DND-41 (cell line): ENCODE results near the gene ZNF235.

Experiments
- ATAC-seq: fragments of 200-7000 bp; cut with Tn5 transposase; 3 replicates; pipeline ENCODE4 v1.9.1; 2021; ENCODE audit warnings: low read depth; ENCODE audit not compliant: insufficient read depth
- DNase-seq: peaks from one replicate; pipeline ENCODE4 v3.0.0-alpha.2; 2020
- H2AFZ ChIP-seq: 2 replicates; pipeline ENCODE4 v1.6.0; 2012; ENCODE audit warnings: low read depth, low read length
- H3K27ac ChIP-seq: 2 replicates; pipeline ENCODE4 v1.5.1; 2012; ENCODE audit warnings: low read length, inconsistent platforms
- H3K27me3 ChIP-seq: fragments of 200-600 bp; sonication (generic); 2 replicates; pipeline ENCODE4 v1.6.0; 2012; ENCODE audit warnings: low read length, mild to moderate bottlenecking, inconsistent platforms; ENCODE audit not compliant: insufficient read depth, poor library complexity
- H3K36me3 ChIP-seq: 2 replicates; pipeline ENCODE4 v1.5.1; 2012; ENCODE audit warnings: low read length, inconsistent platforms; ENCODE audit not compliant: insufficient read depth
- H3K4me1 ChIP-seq: 2 replicates; pipeline ENCODE4 v1.5.1; 2012; ENCODE audit warnings: mild to moderate bottlenecking, low read length; ENCODE audit not compliant: insufficient read depth
- H3K4me2 ChIP-seq: 2 replicates; pipeline ENCODE4 v1.6.0; 2012; ENCODE audit warnings: mild to moderate bottlenecking, moderate library complexity, low read length, inconsistent platforms; ENCODE audit not compliant: insufficient read depth
- H3K4me3 ChIP-seq, 2 experiments: fragments of 200-600 bp in 1 of 2; shearing (Covaris generic) in 1 of 2; 2 replicates each; pipeline ENCODE4 v1.5.1; 2012 to 2016; ENCODE audit warnings: inconsistent platforms in 2 of 2, low read length in 2 of 2, mild to moderate bottlenecking in 2 of 2, low read depth in 1 of 2, moderate library complexity in 1 of 2
- H3K79me2 ChIP-seq: 2 replicates; pipeline ENCODE4 v1.6.0; 2012; ENCODE audit warnings: low read length, inconsistent platforms; ENCODE audit not compliant: insufficient read depth
- H3K9ac ChIP-seq: 2 replicates; pipeline ENCODE4 v1.6.0; 2012; ENCODE audit warnings: low read depth, mild to moderate bottlenecking, inconsistent platforms, low read length, moderate library complexity
- H3K9me3 ChIP-seq: 2 replicates; pipeline ENCODE4 v1.5.1; 2012; ENCODE audit warnings: low read length, moderate library complexity, mild to moderate bottlenecking, inconsistent platforms; ENCODE audit not compliant: insufficient read depth, severe bottlenecking
- H4K20me1 ChIP-seq: 2 replicates; pipeline ENCODE4 v1.6.0; 2012; ENCODE audit warnings: low read length; ENCODE audit not compliant: insufficient read depth
- EZH2 ChIP-seq: IDR thresholded peaks from 3 replicates; pipeline ENCODE4 v1.6.1; 2012; ENCODE audit warnings: borderline replicate concordance, low read depth, mild to moderate bottlenecking, moderate library complexity, low read length, inconsistent platforms; ENCODE audit not compliant: severe bottlenecking
- TF ChIP-seq, protein P1 (sequence below): IDR thresholded peaks from 2 replicates; pipeline ENCODE4 v1.5.1; 2012; ENCODE audit warnings: borderline replicate concordance, low read length, moderate library complexity, mild to moderate bottlenecking; ENCODE audit not compliant: poor library complexity, severe bottlenecking; ENCODE audit errors: extremely low read depth

ZNF235 gene

DNA sequence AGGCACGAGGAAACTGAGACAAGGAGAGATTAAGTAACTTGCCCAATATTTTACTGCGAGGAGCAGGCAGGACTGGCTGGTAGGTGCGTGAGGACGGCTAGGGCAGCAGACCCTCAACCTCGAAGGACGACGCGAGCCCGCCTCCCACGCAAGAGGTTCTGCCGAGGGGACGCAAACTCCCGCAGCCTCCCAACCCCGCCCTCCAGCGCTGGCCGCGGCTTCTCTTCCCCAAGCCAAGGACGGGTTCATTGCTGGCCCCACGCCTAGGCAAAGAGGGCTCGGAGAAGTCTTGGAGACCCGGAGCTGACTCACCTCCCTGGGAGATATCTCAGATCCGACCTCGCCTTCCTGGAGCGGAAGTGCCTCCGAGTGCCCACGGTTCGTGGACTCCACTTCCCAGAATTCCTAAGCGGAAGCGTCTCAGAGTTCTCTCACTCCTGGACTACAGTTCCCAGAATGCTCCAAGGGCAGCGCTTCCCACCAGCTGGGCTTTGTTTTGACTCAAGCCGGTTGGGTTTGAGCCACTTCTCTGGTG is at the start of gene ZNF235:
TSS of gene ZNF235 (minus strand) at position 367 of the 535 bp plus-strand sequence. CDS start 1,621 bp downstream, outside the sequence.
- Histone ChIP-seq H3K4me2 (peak within 1 kb of the TSS; percentile 79), H3K4me3 (peak within 1 kb of the TSS; percentile 43 to 78), H3K27ac (peak within 1 kb of the TSS; percentile 72), H3K27me3 (no peaks in the 10 kb centered on the region), H3K4me1 (peaks cover 18% of the 10 kb centered on the region), H3K9ac (peak within 1 kb of the TSS; percentile 63), H2AFZ (peak within 1 kb of the TSS; percentile 89), H3K36me3 (peaks cover 26% of the 10 kb centered on the region), H4K20me1 (no peaks in the 10 kb centered on the region), H3K9me3 (peaks cover 12% of the 10 kb centered on the region), H3K79me2 (peaks cover 14% of the 10 kb centered on the region)
- TF ChIP-seq, protein P1, sequence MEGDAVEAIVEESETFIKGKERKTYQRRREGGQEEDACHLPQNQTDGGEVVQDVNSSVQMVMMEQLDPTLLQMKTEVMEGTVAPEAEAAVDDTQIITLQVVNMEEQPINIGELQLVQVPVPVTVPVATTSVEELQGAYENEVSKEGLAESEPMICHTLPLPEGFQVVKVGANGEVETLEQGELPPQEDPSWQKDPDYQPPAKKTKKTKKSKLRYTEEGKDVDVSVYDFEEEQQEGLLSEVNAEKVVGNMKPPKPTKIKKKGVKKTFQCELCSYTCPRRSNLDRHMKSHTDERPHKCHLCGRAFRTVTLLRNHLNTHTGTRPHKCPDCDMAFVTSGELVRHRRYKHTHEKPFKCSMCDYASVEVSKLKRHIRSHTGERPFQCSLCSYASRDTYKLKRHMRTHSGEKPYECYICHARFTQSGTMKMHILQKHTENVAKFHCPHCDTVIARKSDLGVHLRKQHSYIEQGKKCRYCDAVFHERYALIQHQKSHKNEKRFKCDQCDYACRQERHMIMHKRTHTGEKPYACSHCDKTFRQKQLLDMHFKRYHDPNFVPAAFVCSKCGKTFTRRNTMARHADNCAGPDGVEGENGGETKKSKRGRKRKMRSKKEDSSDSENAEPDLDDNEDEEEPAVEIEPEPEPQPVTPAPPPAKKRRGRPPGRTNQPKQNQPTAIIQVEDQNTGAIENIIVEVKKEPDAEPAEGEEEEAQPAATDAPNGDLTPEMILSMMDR = no peak
- TF ChIP-seq EZH2 = no peak
- ATAC-seq = peak; percentile 99
- peak; percentile 88 for DNase-seq

DNA sequence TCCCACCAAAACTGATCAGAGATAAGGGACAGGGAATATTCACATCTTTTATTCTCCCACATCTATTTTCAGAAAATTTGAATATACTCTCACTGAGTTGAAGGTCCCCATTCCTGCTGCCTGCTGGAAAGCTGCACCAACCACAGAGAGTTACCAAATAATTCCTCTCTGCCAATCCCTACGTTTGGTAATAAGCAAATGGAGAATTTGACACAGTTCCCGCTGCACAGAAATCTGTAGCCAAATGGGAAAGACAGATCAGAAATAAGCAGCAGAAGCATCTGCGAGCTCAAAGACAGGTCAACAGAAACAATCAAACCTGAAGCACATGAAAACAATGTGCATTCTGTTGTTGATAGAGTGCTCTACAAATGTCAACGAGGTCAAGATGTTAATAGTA is 41.7 kb upstream of the ZNF235 start:
- Histone ChIP-seq H3K9ac (no peak overlapping the region), H3K79me2 (no peaks in the 10 kb centered on the region), H4K20me1 (no peaks in the 10 kb centered on the region), H3K36me3 (no peaks in the 10 kb centered on the region), H3K4me1 (no peaks in the 10 kb centered on the region), H2AFZ (no peak overlapping the region), H3K4me3 (no peak overlapping the region), H3K9me3 (no peaks in the 10 kb centered on the region), H3K27me3 (no peaks in the 10 kb centered on the region), H3K27ac (no peak overlapping the region), H3K4me2 (no peak overlapping the region)
- ATAC-seq (no peak), DNase-seq (no peak)
- TF ChIP-seq, protein P1 = no peak
- TF ChIP-seq EZH2 = no peak

DNA sequence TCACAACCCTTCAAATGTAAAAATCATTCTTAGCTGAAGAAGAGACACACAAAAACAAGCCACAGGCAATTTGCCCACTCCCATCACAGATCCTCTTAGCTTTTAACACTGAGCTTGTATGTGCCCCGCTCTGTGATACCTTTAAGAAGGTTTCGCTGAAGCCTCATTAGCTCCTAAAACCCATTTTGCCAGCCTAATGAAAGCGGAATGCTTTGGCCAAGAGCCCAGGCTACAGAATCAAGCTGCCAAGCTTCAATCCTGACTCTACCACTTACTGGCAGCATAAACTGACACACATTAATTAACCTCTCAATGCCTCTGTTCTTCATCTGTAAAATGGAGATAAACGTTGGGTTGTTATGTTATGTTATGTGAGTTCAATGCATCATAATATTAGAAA is 41.1 kb upstream of the ZNF235 start:
- TF ChIP-seq, protein P1 = no peak
- no peak for TF ChIP-seq EZH2
- Histone ChIP-seq H3K36me3 (no peaks in the 10 kb centered on the region), H3K4me3 (no peak overlapping the region), H3K27ac (no peak overlapping the region), H3K4me2 (no peak overlapping the region), H2AFZ (no peak overlapping the region), H3K27me3 (no peaks in the 10 kb centered on the region), H3K79me2 (no peaks in the 10 kb centered on the region), H3K9me3 (no peaks in the 10 kb centered on the region), H3K4me1 (no peaks in the 10 kb centered on the region), H4K20me1 (no peaks in the 10 kb centered on the region), H3K9ac (no peak overlapping the region)
- DNase-seq (no peak), ATAC-seq (no peak)

DNA sequence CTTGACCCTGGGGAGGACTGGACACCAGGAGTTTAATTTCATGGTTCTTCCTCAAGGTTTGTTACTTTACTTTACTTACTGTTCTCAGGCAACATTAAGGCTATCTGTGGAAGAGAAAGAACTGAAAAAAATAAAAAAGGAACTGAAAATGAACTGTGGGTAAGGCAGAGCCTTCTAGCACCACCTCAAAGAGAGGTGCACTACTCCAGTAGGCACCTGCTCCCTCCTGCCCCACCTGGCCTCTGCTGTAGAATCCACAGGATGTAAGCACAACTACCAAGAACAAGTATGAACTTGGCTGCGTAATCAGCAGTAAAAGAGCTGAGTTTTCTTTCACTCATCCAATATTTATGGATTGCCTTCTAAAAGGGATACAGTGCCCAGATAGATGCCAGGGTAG is 39.4 kb upstream of the ZNF235 start:
- no peaks in the 10 kb centered on the region for H3K9me3 ChIP-seq
- no peak overlapping the region for H3K27ac ChIP-seq
- no peaks in the 10 kb centered on the region for H3K36me3 ChIP-seq
- H2AFZ ChIP-seq = no peak overlapping the region; the same call in 1 of the 2 replicates
- DNase-seq (no peak), ATAC-seq (no peak)
- no peaks in the 10 kb centered on the region for H3K79me2 ChIP-seq
- H3K4me3 ChIP-seq = no peak overlapping the region
- H3K9ac ChIP-seq = no peak overlapping the region
- TF ChIP-seq, protein P1 = no peak
- no peak for TF ChIP-seq EZH2
- no peaks in the 10 kb centered on the region for H3K27me3 ChIP-seq
- no peak overlapping the region for H3K4me2 ChIP-seq
- H4K20me1 ChIP-seq = no peaks in the 10 kb centered on the region
- H3K4me1 ChIP-seq = no peaks in the 10 kb centered on the region
